ENCODE data around the gene MCAM. TPM values are rescaled to one million over a fixed set of nuclear protein-coding genes. Genes with fewer than 3 reads are reported as not detected.
A peak's percentile ranks its signal among the peaks of the same experiment; 100 is the strongest.

The MCAM gene
- total and polyA plus RNA-seq, 4 donors, result 274 to 1,386 (median 506) TPM

DNA sequence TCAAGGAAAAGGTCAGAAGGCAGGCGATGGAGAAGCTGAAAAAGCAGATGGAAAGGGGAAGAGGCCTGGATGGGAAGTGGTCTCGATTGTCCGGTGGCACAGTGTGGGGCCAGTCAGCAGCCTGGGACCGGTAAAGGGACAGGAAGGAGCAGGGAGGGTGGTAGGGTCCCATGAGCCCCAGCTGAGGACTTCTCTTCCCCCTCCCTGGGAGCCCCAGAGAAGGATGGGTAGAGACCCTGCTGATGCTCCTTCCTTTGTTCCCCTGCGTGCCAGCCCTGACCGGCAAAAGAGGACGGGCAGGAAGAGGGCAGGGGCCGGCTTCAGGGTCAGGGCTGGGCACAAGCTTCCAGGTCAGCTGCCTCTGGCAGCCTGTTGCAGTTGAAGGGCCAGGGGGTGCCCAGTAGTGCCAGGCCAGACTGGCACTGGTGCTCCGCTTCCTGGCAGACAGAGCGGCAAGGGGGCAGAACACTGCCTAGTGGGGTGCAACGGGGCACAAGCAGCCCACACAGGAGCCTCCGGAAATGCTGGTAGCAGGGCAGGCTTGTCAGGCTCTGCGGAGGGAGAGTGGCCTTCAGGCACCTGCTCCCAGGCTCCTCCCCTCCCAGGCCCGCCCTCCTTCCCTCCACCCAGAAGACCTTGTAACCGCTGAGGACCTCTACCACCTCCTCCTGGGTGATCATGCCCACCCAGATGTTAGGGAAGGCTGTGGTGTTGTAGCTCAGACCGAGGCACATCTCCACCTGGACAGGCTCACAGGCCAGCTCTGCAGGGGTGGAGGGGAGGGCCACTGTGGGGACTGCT is 24.5 kb upstream of the MCAM start:
- no peaks in the 10 kb centered on the region for H3K4me1 ChIP-seq (ENCODE audit: control insufficient read depth in 1 of 2, insufficient read depth in 2 of 2, low read length in 2 of 2)
- intact Hi-C loops (cut with DNase I), result no loop called here
- no peaks in the 10 kb centered on the region for H3K27me3 ChIP-seq (ENCODE audit: control insufficient read depth in 1 of 2, insufficient read depth in 2 of 2, low read length in 1 of 2)
- ATAC-seq (ENCODE audit: low FRiP score), result no peak
- H3K4me3 ChIP-seq (ENCODE audit: low read length in 2 of 2), result no peak overlapping the region
- DNase-seq, result peak in 1 of 2 donors; percentile 60
- 82 to 87% methylated on average over 16 of the region's 16 CpGs for WGBS, 2 donors
- no peak overlapping the region for H3K27ac ChIP-seq (ENCODE audit: low read depth in 1 of 2, low read length in 2 of 2)
- no peaks in the 10 kb centered on the region for H3K9me3 ChIP-seq (ENCODE audit: control insufficient read depth, low read length)
- no peaks in the 10 kb centered on the region for H3K36me3 ChIP-seq (ENCODE audit: control insufficient read depth in 1 of 2, insufficient read depth in 2 of 2, low read length in 1 of 2)

DNA sequence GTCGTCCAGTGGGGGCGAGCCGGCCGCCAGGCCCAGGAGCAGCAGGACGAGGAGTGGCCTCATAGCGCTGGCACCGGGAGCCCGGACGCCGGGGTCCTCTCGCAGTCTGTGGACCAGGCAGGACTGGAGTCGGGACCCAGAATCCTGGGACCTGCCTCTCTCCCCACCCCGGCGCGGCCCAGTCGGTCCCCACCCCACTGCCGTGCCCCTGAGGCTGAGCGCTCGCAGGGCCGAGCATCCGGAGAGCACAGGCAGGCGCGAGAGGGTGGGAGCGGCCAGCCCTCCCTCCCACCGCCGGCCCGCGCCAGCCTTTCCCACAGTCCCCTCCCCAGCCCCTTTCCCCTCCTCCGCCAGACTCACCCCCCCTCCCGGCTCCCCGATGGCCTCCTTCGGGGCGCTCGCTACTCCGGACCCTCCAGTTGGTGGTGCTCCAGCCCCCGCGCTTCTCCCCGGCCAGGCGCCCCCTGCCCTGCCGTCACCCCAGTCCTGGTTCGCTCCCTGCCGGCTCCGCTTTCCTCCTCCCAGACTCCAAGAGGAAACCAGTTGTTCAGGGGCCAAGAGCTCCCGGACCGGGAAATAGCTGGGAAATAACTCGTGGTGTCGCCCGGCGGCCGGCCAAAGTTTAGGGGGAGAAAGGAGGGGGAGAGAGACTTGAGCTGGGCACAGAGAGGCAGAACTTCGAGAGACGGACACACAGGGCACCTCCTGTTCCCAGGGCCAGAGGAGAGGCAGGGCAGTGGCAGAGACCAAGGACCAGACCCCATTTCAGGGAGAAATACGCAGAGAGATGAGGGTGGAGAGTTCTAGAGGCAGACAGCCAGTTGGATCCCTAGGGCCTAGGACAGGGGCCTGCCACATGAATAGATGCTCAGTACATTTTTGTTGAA is 23.6 kb upstream of the MCAM start, which contains the start of gene C1QTNF5:
Gene C1QTNF5, minus strand, starts transcription at position 549 of the 887 bp plus-strand sequence. Its CDS starts 486 bp downstream, at position 63.
- 2% methylated on average over 32 to 53 of the region's 53 CpGs for WGBS, 2 donors
- no peaks in the 10 kb centered on the region for H3K9me3 ChIP-seq (ENCODE audit: control insufficient read depth, low read length)

DNA sequence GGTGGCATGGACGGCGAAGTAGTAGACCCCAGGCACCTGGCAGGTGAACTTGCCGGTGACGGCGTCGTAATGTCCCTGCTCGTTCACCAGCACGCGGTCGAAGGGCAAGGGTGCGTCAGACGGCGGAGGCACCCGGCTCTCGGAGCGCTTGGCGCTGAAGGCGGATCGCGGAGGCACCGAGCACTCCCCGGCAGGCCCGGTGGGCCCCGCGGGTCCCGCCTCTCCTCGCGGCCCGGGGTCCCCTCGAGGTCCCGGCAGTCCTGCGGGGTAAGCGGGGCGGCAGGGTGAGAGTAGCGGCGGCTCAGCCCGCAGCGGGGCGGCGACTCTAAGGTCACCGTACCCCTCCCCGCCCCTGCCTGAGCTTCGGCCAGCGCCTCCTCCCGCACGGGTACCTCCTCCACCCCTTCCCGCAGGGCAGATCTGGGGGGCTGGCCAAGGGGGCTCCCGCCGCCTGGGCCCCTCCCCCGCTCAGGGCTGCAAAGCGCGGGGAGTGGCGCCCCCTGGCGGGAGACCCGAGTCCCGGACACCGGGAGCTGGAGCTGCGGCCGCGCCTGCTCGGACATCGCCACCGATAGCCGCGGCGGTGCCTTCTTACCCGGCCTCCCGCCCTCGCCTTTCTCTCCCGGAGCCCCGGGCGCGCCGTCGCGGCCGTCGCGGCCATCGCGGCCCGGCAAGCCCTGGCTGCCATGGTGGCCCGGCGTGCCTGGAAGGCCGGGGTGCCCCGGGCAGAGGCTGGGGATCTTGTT is 22.8 kb upstream of the MCAM start:
- H3K36me3 ChIP-seq (ENCODE audit: control insufficient read depth in 1 of 2, insufficient read depth in 2 of 2, low read length in 1 of 2), result no peaks in the 10 kb centered on the region
- no peaks in the 10 kb centered on the region for H3K27me3 ChIP-seq (ENCODE audit: control insufficient read depth in 1 of 2, insufficient read depth in 2 of 2, low read length in 1 of 2)
- intact Hi-C loops (cut with DNase I), result loop anchor here in 1 of 2 donors (10.0 kb wide), 1 partner anchor 195 kb away; the partner anchor contains the start of gene ABCG4
- H3K27ac ChIP-seq (ENCODE audit: low read depth in 1 of 2, low read length in 2 of 2), result peak overlapping the region in 1 of 2 donors; percentile 43
- DNase-seq, result peak; percentile 84 to 95
- no peaks in the 10 kb centered on the region for H3K4me1 ChIP-seq (ENCODE audit: control insufficient read depth in 1 of 2, insufficient read depth in 2 of 2, low read length in 2 of 2)
- no peaks in the 10 kb centered on the region for H3K9me3 ChIP-seq (ENCODE audit: control insufficient read depth, low read length)
- peak; percentile 81 for ATAC-seq (ENCODE audit: low FRiP score)
- H3K4me3 ChIP-seq (ENCODE audit: low read length in 2 of 2), result peak overlapping the region; percentile 45 to 48
- whole genome bisulfite sequencing, 2 donors, result 1 to 2% methylated on average over 52 to 86 of the region's 86 CpGs

More for the DNA sequence above, 23.6 kb upstream of the MCAM start, which contains the start of gene C1QTNF5:
- Histone ChIP-seq H3K4me1 (ENCODE audit: control insufficient read depth in 1 of 2, insufficient read depth in 2 of 2, low read length in 2 of 2) (no peaks in the 10 kb centered on the region), H3K27ac (ENCODE audit: low read depth in 1 of 2, low read length in 2 of 2) (peak within 1 kb of the TSS in 1 of 2 donors; percentile 43), H3K4me3 (ENCODE audit: low read length in 2 of 2) (peak within 1 kb of the TSS; percentile 45 to 48), H3K27me3 (ENCODE audit: control insufficient read depth in 1 of 2, insufficient read depth in 2 of 2, low read length in 1 of 2) (no peaks in the 10 kb centered on the region), H3K36me3 (ENCODE audit: control insufficient read depth in 1 of 2, insufficient read depth in 2 of 2, low read length in 1 of 2) (no peaks in the 10 kb centered on the region)
- ATAC-seq (ENCODE audit: low FRiP score) (peak; percentile 63), DNase-seq (peak; percentile 94)
- intact Hi-C loops (cut with DNase I), result no loop called here

DNA sequence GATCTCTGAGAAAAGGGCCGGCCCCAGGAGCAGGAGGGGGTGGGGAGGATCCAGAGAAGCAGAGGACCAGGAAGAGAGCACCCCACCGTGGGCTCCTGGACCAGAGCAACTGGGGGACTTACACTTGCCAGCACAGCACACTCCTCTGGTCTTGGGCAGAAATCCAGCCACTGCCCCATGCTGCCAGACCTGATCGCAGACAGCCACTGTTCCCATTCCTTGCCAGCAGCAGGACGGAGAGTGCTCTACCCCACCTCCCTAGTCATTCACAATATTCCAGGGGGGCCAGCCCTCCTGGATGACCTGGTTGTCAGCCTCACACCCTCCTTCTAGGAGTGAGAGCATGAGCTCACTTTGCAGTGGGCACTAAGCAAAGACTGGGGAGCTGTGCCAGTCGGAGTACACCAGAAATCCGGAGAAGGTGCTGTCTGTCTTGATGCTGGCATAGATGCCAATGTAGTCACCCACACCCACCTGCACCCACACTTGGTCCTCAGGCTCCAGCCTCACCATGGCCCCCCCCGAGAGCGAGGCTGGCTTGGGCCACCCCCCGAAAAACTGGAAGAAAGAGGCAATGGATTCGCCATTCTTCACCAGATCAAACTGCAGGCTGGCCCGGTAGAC is 22.1 kb upstream of the MCAM start:
- H3K27ac ChIP-seq (ENCODE audit: low read depth in 1 of 2, low read length in 2 of 2), result no peak overlapping the region
- ATAC-seq (ENCODE audit: low FRiP score), result no peak
- intact Hi-C loops (cut with DNase I), result loop anchor here in 1 of 2 donors (10.0 kb wide), 1 partner anchor 194 kb away; the partner anchor contains the start of gene ABCG4
- H3K9me3 ChIP-seq (ENCODE audit: control insufficient read depth, low read length), result no peaks in the 10 kb centered on the region
- 16 to 20% methylated on average over 11 of the region's 11 CpGs for WGBS, 2 donors
- H3K27me3 ChIP-seq (ENCODE audit: control insufficient read depth in 1 of 2, insufficient read depth in 2 of 2, low read length in 1 of 2), result no peaks in the 10 kb centered on the region
- H3K4me1 ChIP-seq (ENCODE audit: control insufficient read depth in 1 of 2, insufficient read depth in 2 of 2, low read length in 2 of 2), result no peaks in the 10 kb centered on the region
- H3K4me3 ChIP-seq (ENCODE audit: low read length in 2 of 2), result no peak overlapping the region
- DNase-seq, result peak in 1 of 2 donors; percentile 51
- no peaks in the 10 kb centered on the region for H3K36me3 ChIP-seq (ENCODE audit: control insufficient read depth in 1 of 2, insufficient read depth in 2 of 2, low read length in 1 of 2)

DNA sequence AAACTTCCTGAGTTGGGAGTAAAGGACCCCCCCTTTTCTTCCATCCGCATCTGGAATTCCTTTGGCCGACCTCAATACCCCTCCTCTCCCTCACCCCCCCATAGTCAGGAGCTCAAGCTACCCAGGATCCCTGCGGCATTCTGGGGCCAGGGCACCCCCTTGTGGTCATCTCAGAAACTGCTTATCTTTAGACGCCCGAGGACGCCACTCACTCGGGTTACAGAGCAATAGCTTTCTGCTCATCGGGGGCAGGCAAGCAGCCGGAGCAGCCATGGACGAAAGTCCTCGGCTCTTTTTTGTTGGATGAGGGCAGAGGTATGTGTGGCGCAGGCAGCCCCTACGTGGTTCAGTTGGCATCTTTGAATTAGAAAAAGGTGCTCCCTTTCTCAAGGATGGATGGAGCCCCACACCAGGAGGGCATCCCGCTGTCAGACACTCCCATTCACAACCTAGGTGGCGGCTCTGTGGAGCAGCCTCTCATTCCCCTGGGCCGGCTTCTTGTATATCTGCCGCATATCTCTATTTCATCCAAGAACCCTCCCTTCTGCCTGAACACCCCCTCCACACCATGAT is 21.5 kb upstream of the MCAM start:
- Histone ChIP-seq H3K36me3 (ENCODE audit: control insufficient read depth in 1 of 2, insufficient read depth in 2 of 2, low read length in 1 of 2) (no peaks in the 10 kb centered on the region), H3K9me3 (ENCODE audit: control insufficient read depth, low read length) (no peaks in the 10 kb centered on the region), H3K4me1 (ENCODE audit: control insufficient read depth in 1 of 2, insufficient read depth in 2 of 2, low read length in 2 of 2) (no peaks in the 10 kb centered on the region), H3K27ac (ENCODE audit: low read depth in 1 of 2, low read length in 2 of 2) (no peak overlapping the region), H3K27me3 (ENCODE audit: control insufficient read depth in 1 of 2, insufficient read depth in 2 of 2, low read length in 1 of 2) (no peaks in the 10 kb centered on the region), H3K4me3 (ENCODE audit: low read length in 2 of 2) (no peak overlapping the region)
- intact Hi-C loops (cut with DNase I), result loop anchor here in 1 of 2 donors (10.0 kb wide), 1 partner anchor 194 kb away; the partner anchor contains the start of gene ABCG4
- whole genome bisulfite sequencing, 2 donors, result 8 to 10% methylated on average over 17 of the region's 17 CpGs
- peak; percentile 75 to 88 for DNase-seq
- peak; percentile 53 for ATAC-seq (ENCODE audit: low FRiP score)

DNA sequence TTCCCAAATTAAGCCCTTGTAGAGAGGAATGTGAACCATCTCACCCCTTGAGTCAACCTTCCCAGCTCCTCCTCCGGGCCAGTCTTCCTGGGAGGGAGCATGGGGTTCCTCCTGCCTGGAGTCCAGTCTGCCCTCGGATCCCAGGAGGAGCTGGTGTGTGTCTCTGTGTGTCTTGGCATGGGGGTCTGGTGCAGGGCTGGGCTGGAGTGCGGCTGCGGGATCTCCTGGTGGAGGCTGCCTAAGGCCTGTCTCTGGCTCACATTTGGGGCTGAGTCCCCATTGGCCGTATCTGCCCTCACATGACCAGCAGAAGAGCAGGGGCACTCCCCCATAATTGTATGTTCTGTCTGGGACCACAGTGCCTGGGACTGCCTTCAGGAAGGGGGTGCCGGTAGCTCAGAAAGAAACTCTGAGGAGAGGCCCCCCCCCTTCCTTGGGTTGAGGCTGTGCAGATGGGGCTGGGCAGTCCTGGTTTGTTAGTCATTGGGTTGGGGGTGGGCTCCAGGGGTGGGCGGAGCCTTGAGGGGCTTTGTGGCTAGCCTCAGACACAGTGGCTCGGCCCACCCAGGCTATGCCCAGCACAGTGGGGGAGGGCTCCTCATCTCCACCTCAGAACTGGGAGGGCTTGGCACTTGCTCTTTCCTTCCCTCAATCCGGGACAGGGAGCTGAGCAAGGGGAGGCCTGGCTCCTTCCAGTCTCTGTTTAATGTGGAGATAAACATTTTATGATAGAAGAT is 20.8 kb upstream of the MCAM start:
- 14 to 18% methylated on average over 9 of the region's 9 CpGs for WGBS, 2 donors
- Histone ChIP-seq H3K4me3 (ENCODE audit: low read length in 2 of 2) (no peak overlapping the region), H3K27ac (ENCODE audit: low read depth in 1 of 2, low read length in 2 of 2) (peak overlapping the region in 1 of 2 donors; percentile 1), H3K36me3 (ENCODE audit: control insufficient read depth in 1 of 2, insufficient read depth in 2 of 2, low read length in 1 of 2) (no peaks in the 10 kb centered on the region), H3K4me1 (ENCODE audit: control insufficient read depth in 1 of 2, insufficient read depth in 2 of 2, low read length in 2 of 2) (no peaks in the 10 kb centered on the region), H3K9me3 (ENCODE audit: control insufficient read depth, low read length) (no peaks in the 10 kb centered on the region), H3K27me3 (ENCODE audit: control insufficient read depth in 1 of 2, insufficient read depth in 2 of 2, low read length in 1 of 2) (no peaks in the 10 kb centered on the region)
- ATAC-seq (ENCODE audit: low FRiP score) (no peak), DNase-seq (peak; percentile 45 to 68)
- intact Hi-C loops (cut with DNase I), result loop anchor here in 1 of 2 donors (10.0 kb wide), 1 partner anchor 193 kb away; the partner anchor contains the start of gene ABCG4

DNA sequence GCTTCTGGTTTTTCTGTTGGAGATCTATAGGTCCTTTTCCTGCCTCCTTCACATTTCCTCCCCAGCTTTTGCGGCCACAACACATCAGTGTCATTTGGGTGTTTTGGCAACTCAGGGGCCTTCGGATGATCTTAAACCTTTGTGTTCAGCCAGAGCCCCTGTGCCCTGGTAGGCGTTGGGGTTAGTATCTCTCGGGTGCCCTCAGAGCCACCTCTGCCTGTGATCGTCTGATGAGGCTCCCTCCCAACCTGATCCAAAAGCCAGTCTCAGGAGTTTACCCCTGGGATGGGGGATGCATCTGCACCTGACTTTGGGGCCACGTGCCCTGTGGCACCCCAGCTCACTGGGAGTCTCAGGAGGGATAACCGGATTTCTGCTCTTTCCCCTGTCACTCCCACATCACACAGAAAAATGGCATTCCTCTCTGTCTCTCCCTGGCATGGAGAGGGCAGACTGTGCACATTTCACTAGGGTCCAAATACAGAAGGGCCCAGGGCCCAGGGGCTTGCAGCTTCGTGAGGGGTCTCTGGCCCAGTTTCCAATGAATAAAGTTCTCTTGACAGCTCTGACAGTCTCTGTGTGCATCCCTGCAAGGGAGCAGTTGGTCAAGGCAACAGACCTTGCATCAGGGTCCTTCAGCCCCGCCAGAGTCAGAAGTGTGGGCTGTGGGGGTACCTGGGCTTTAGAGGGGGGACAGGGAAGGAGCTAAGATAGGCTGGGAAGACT is 20.0 kb upstream of the MCAM start:
- H3K27me3 ChIP-seq (ENCODE audit: control insufficient read depth in 1 of 2, insufficient read depth in 2 of 2, low read length in 1 of 2), result no peaks in the 10 kb centered on the region
- DNase-seq (peak; percentile 21 to 55), ATAC-seq (ENCODE audit: low FRiP score) (no peak)
- H3K4me3 ChIP-seq (ENCODE audit: low read length in 2 of 2), result no peak overlapping the region
- no peaks in the 10 kb centered on the region for H3K4me1 ChIP-seq (ENCODE audit: control insufficient read depth in 1 of 2, insufficient read depth in 2 of 2, low read length in 2 of 2)
- WGBS, 2 donors, result 70 to 80% methylated on average over 9 of the region's 9 CpGs
- H3K36me3 ChIP-seq (ENCODE audit: control insufficient read depth in 1 of 2, insufficient read depth in 2 of 2, low read length in 1 of 2), result no peaks in the 10 kb centered on the region
- H3K27ac ChIP-seq (ENCODE audit: low read depth in 1 of 2, low read length in 2 of 2), result no peak overlapping the region
- intact Hi-C loops (cut with DNase I), result loop anchor here in 1 of 2 donors (10.0 kb wide), 1 partner anchor 192 kb away; the partner anchor contains the start of gene ABCG4
- no peaks in the 10 kb centered on the region for H3K9me3 ChIP-seq (ENCODE audit: control insufficient read depth, low read length)
